HFFc6 (cell line): ENCODE results near the gene SH3PXD2B. TPM values are rescaled to one million over a fixed set of nuclear protein-coding genes. Genes with fewer than 3 reads are reported as not detected.

Source experiments
- DNase-seq: peaks from one replicate; pipeline ENCODE4 v3.0.0-alpha.2; 2018
- H3K27ac Mint-ChIP-seq: 2 replicates; pipeline ENCODE4 v1.8.0; 2020; ENCODE audit warnings: mild to moderate bottlenecking, mixed read lengths
- H3K27me3 Mint-ChIP-seq: 2 replicates; pipeline ENCODE4 v1.8.0; 2021; ENCODE audit warnings: mild to moderate bottlenecking, moderate library complexity, mixed read lengths; ENCODE audit not compliant: insufficient read depth
- H3K36me3 Mint-ChIP-seq: 2 replicates; pipeline ENCODE4 v1.8.0; 2021; ENCODE audit warnings: low read depth, mixed read lengths
- H3K4me1 Mint-ChIP-seq: 2 replicates; pipeline ENCODE4 v1.8.0; 2020; ENCODE audit warnings: low read depth, mixed read lengths
- H3K4me3 Mint-ChIP-seq: 2 replicates; pipeline ENCODE4 v1.8.0; 2020; ENCODE audit warnings: mild to moderate bottlenecking, moderate library complexity, mixed read lengths
- H3K9me3 Mint-ChIP-seq: 2 replicates; pipeline ENCODE4 v1.8.0; 2020; ENCODE audit warnings: mild to moderate bottlenecking, mixed read lengths
- total RNA-seq, 6 experiments: library from RNA; stranded (reverse); fragmentation: NEBNext Ultra II Directional; extraction: Animal tissue kit (Norgen Biotek cat#: 25700); gene quantifications; 2 replicates in 1 of 6; 3 replicates in 5 of 6; pipeline ENCODE4 v1.2.3, GENCODE V29; 2021
- TF ChIP-seq, protein P1 (sequence below): fragments of 200-600 bp; sonication (generic); IDR thresholded peaks from 2 replicates; pipeline ENCODE4 v1.5.0; 2021; ENCODE audit warnings: antibody characterized with exemption, mild to moderate bottlenecking

The SH3PXD2B gene
- total RNA-seq, 6 experiments from 2014 or later: 12.4 to 28.4 (median 24.3) TPM

- TF ChIP-seq, protein P1, sequence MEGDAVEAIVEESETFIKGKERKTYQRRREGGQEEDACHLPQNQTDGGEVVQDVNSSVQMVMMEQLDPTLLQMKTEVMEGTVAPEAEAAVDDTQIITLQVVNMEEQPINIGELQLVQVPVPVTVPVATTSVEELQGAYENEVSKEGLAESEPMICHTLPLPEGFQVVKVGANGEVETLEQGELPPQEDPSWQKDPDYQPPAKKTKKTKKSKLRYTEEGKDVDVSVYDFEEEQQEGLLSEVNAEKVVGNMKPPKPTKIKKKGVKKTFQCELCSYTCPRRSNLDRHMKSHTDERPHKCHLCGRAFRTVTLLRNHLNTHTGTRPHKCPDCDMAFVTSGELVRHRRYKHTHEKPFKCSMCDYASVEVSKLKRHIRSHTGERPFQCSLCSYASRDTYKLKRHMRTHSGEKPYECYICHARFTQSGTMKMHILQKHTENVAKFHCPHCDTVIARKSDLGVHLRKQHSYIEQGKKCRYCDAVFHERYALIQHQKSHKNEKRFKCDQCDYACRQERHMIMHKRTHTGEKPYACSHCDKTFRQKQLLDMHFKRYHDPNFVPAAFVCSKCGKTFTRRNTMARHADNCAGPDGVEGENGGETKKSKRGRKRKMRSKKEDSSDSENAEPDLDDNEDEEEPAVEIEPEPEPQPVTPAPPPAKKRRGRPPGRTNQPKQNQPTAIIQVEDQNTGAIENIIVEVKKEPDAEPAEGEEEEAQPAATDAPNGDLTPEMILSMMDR: no peak
- H3K4me3 Mint-ChIP-seq: no peak overlapping the region
- H3K36me3 Mint-ChIP-seq: no peaks in the 10 kb centered on the region
- peaks cover 22% of the 10 kb centered on the region for H3K4me1 Mint-ChIP-seq
- H3K27me3 Mint-ChIP-seq: peaks cover 4% of the 10 kb centered on the region
- H3K9me3 Mint-ChIP-seq: no peaks in the 10 kb centered on the region
- no peak for DNase-seq
- no peak overlapping the region for H3K27ac Mint-ChIP-seq
Observed at GRCh38 chr5:172434251-172434650, 20.1 kb downstream of the SH3PXD2B start.

GRCh38 chr5:172433513-172433912 lies 20.8 kb downstream of the SH3PXD2B start:
- peaks cover 4% of the 10 kb centered on the region for H3K27me3 Mint-ChIP-seq
- TF ChIP-seq, protein P1: no peak
- H3K36me3 Mint-ChIP-seq: no peaks in the 10 kb centered on the region
- no peaks in the 10 kb centered on the region for H3K9me3 Mint-ChIP-seq
- DNase-seq: no peak
- H3K4me3 Mint-ChIP-seq: no peak overlapping the region
- peaks cover 30% of the 10 kb centered on the region for H3K4me1 Mint-ChIP-seq
- no peak overlapping the region for H3K27ac Mint-ChIP-seq

DNA sequence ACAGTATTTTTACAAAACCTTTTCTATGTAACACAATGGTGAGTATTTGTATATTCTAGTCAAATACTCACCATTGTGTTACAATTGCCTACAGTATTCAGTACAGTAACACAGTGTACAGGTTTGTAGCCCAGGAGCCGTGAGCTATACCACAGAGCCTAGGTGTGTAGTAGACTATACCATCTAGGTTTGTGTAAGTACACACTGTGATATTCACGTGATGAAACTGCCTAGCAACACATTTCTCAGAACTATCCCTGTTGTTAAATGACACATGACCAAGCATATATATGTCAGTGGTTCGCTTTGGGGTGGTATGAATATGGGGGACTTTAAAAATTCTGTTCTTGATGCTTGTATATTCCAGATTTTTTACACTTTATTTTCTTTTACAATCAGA lies 21.3 kb downstream of the SH3PXD2B start:
- DNase-seq: no peak
- Mint-ChIP-seq H3K9me3 (no peaks in the 10 kb centered on the region), H3K4me1 (peaks cover 31% of the 10 kb centered on the region), H3K27me3 (peaks cover 3% of the 10 kb centered on the region), H3K4me3 (no peak overlapping the region), H3K36me3 (no peaks in the 10 kb centered on the region), H3K27ac (no peak overlapping the region)
- TF ChIP-seq, protein P1: no peak

DNA sequence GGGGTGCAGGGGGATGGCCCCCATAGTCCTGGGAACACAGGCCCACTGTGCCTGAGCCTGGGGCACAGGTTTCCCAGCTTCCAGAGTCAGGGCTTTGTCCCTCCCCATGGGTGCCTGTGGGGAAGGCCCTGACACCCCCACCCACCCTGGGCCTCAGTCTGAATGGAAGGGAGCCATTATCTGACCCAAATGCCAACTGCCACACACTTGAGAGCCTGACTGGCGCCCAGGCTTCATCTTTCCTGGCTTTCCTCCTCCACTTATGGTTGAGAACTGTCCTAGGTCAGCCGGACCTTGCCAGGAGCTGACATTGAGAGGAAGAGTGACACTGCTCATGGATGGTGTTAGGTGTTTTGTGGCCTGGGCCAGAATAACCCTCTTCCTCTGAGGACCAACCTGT lies 24.0 kb downstream of the SH3PXD2B start:
- no peaks in the 10 kb centered on the region; the same call in 1 of the 2 replicates for H3K27me3 Mint-ChIP-seq
- H3K9me3 Mint-ChIP-seq: no peaks in the 10 kb centered on the region
- H3K36me3 Mint-ChIP-seq: no peaks in the 10 kb centered on the region
- no peak for DNase-seq
- H3K27ac Mint-ChIP-seq: peak overlapping the region; percentile 71; the same call in 1 of the 2 replicates
- TF ChIP-seq, protein P1: no peak
- H3K4me3 Mint-ChIP-seq: no peak overlapping the region
- peaks cover 36% of the 10 kb centered on the region for H3K4me1 Mint-ChIP-seq

DNA sequence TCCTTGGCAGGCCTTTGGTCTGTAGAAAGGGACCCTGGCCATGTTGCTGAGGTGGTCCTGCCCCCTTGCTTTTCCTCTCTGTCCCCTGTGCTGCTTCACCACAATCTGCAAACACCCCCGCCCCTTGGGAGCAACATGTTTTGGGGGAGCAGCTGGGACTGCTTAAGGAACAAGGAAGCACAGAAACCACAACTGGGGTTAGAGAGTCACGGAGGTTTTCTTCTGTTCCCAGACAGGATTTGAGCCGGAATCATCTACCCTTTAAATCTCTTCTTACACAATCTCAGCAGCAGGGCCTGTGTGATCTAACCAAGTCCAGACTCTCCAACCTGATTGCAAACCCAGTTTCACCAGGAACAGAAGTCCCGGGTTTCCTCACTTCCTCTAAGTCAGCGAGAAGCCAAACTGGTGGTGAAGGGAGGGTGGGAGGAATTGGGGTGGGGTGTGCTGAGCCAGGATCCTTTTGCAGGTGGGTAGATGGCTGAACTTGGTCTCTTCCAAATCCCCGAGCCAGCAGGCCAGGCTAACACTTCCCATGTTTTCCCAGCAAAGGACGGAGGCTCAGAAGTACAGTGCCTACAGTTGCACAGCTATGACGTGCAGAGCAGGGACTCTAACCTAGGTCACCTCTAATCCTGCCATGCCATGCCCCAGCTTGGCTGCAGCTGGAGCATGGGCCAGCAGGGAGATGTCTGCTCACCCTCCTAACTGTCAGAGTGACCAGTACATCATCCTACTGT lies 25.0 kb downstream of the SH3PXD2B start:
- Mint-ChIP-seq H3K27me3 (no peaks in the 10 kb centered on the region; the same call in 1 of the 2 replicates), H3K9me3 (no peaks in the 10 kb centered on the region), H3K4me1 (peaks cover 36% of the 10 kb centered on the region), H3K27ac (peak overlapping the region; percentile 71), H3K4me3 (peak overlapping the region; percentile 12; the same call in 1 of the 2 replicates), H3K36me3 (no peaks in the 10 kb centered on the region)
- peak; percentile 70 for DNase-seq
- TF ChIP-seq, protein P1: no peak
